ENCODE measurements around the gene BZW2. TPM values are rescaled to one million over a fixed set of nuclear protein-coding genes. Genes with fewer than 3 reads are reported as not detected.
A peak's percentile ranks its signal among the peaks of the same experiment; 100 is the strongest.
"Not testable (repeated sequence)": the region's sequence is repeated elsewhere in the genome, so short reads cannot be mapped to it uniquely, and the experiment has no call there.

The BZW2 gene
- total RNA-seq, 1 donor from 2014 or later = 144 TPM

DNA sequence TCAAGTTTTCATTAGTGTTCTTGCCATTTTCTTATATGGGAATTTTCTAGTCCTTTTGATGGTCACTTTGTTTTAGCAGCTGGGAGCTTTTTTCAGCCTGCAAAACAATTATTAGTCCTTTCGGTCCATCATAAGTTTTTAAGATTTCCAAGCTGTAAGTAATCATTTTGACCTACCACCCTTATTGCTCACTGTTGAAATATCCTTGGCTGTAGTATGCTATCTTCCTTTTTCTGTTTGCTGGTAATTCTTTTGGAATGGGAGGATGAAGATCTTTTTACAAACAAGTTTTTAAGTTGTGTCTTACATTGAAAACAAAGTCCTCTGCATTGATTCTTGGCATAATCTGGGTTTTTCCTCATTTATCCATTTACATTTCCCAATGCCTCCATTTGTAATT lies 24.0 kb downstream of the BZW2 start:
- DNase-seq (ENCODE audit: low read depth) = no peak

GRCh38 chr7:16670731-16671344 lies 24.9 kb downstream of the BZW2 start:
- no peak for DNase-seq (ENCODE audit: low read depth)

- DNase-seq (ENCODE audit: low read depth) = no peak
Observed at GRCh38 chr7:16671811-16672210, 25.8 kb downstream of the BZW2 start.

DNA sequence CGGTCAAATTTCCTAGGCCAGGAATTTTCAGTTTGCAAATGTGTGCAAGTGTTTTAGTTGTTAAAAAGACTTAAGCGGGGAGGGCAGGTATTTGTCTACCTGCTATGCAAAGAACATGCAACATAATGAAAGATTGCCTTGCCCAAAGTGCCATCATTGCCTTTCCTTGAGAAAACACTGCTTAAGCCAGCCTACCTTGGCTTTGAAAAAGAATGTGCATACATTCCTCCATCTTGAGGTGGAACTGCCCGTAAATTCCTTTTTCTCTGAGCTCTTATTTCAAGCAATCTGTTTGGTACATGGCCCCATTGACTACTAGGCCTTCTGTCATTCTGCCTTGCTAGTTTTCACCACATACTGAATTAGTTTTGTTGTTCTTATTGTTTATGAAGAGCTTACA lies 29.3 kb downstream of the BZW2 start:
- DNase-seq (ENCODE audit: low read depth) = no peak

- DNase-seq (ENCODE audit: low read depth) = no peak
Observed at GRCh38 chr7:16677978-16678494, 32.1 kb downstream of the BZW2 start.

DNA sequence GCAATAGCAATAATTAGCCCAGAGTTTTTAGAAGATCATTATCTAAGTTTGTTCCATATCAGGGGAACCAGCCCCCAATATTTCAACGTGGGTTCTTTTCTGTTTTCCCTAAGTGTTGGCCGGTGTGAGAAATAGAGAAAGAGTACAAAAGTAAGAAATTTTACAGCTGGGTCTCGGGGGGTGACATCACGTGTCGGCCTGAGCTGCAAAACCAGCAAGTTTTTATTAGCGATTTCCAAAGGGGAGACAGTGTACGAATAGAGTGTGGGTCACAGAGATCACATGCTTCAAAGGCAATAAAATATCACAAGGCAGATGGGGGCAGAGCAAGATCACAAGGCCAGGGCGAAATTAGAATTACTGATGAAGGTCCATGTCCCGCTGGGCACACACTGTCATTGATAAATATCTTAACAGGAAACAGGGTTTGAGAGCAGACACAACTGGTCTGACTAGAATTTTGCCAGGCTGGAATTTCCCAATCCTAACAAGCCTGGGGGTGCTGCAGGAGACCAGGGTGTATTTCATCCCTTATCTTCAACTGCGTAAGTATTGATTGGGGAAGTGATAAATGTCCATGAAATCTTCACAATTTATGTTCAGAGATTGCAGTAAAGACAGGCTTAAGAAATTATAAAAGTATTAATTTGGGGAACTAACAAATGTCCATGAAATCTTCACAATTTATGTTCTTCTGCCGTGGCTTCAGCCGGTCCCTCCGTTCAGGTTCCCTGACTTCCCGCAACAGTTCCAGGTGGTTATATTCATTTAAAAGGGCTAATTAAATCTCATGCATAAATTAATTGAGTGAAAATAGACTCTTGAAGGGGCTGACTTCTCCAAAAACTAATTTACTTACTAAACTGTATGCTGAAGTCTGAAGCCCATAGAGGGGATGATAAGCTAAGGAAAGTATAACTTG lies 32.9 kb downstream of the BZW2 start:
- DNase-seq (ENCODE audit: low read depth) = not testable (repeated sequence)

DNA sequence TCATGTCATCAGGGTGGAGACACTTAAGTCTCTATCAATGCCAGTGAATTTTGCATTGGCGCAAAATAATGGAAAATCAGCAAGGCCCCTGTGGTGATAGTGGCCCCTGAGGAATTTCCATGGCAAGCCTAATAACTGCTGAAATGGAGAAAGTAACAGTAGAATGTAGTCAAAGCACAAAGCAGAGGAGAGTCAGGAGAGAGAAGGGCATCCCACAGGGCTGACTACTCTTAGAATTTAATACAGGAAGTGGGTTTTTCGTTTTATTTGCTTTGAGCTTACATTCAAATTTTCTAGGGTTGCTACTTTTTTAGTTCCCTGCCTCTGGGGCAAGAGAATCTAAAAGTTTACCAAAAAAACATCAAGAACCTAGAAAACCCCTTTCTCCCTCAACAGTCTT lies 39.0 kb downstream of the BZW2 start:
- no peak for DNase-seq (ENCODE audit: low read depth)

- no peak for DNase-seq (ENCODE audit: low read depth)
Observed at GRCh38 chr7:16685535-16685934, 39.6 kb downstream of the BZW2 start.

- peak; percentile 25 for DNase-seq (ENCODE audit: low read depth)
Observed at GRCh38 chr7:16688249-16688648, 42.3 kb downstream of the BZW2 start.

- no peak for DNase-seq (ENCODE audit: low read depth)
Observed at GRCh38 chr7:16691241-16691640, 45.3 kb downstream of the BZW2 start.

DNA sequence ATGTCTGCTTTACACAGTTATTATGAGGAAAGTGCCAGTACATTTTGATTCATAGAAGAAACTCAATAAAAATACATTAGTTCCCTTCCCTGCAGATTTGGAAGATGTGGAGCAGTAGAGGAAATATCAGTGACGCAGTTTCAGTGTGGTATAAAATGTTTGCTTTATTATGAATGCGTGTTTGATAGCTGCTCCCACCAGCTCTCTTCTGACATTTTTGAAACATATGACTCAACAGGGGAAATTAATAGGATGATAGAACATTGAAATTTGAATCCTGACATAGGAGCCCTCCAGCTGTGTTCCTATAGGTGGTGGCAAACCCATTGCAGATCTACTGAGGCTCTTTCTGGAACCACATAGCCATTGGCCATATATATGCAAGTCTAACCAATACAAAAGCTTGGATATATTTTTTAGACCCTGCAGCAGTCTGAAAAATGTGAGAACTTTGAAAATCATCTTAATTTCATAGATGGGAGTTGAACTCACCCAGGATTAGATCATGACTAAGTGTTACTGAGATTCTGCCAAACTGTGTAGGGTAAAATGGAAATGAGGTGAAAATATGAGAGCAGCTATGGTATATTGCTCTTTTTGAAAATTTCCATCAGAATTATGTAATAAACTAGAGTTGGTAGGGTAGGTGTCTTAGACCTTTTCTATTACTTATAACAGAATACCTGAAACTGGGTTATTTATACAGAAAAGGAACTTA lies 47.8 kb downstream of the BZW2 start:
- no peak for DNase-seq (ENCODE audit: low read depth)

DNA sequence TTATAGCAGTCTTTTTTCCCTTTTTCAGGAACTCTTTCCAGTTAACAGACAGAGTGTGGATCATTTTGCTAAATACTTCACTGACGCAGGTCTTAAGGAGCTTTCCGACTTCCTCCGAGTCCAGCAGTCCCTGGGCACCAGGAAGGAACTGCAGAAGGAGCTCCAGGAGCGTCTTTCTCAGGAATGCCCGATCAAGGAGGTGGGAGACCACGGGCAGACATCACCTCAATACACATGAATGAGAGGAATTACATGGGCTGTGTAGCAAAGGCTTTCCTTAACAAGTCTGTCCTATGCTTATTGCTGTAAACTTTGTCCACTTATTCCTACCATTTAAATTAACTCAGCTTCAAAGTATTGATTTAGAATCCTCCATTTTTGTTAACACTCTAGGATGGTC lies 48.8 kb downstream of the BZW2 start:
- DNase-seq (ENCODE audit: low read depth) = no peak

- peak; percentile 74 for DNase-seq (ENCODE audit: low read depth)
Observed at GRCh38 chr7:16695621-16696237, 49.7 kb downstream of the BZW2 start.

DNA sequence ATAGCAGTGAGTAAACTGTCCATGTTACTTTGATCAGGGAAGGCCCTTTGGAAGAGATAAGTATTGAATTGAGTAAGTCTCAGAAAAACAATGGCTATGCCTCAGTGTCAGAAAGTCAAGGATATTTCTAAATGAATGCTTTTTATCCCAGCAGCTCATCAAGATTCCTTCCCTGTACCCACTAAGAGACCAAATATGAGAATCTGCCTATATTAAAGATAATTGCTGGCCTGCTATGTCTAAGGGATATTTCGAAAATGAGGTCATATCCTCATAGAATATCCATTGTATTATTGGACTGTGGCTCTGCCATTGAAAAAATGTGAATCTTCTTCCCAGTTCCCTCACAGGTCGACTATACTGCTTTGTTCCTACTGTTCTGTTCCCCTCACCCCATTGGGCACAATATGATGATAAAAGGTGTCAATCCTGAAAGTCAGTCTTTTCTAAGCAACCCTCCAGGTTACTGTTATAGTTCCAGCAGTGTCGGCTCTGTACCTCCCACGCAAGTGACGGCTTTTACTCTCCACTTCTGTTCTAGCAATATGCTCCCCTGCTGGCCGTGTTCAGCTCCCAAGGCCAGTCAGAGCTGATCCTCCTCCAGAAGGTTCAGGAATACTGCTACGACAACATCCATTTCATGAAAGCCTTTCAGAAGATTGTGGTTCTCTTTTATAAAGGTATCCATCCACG lies 51.7 kb downstream of the BZW2 start:
- no peak for DNase-seq (ENCODE audit: low read depth)

DNA sequence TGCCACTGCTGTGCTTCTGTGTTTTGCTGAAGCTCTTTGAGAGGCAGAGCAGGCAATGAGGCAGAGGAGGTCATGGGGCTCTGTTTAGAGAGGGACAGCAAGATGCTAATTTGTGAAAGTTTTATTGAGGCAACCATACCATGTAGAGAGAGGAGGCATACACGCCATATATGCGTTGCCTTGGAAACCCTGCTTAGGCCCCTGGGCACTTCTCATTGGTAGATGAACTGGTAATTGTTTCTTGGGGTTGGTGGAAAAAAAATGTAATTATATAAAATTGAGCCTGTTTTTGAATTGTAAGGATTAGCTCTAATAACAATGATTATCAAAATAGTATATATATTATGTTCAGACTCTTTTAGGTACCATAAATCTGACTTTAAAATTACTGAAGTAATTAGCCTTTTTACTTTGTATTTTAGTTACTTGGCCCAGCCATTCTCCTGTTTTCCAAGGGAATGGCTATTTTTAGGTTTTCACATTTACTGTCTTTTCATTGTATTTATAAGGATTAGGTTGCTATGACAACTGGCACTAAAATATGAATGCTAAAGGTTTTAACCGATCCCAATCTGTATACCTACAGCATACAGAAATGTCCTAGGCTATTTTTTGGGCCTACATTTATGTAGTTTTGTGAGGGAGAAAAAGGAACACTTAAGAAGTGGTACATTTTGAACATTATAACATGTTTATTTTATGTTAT lies 52.4 kb downstream of the BZW2 start:
- no peak for DNase-seq (ENCODE audit: low read depth)

DNA sequence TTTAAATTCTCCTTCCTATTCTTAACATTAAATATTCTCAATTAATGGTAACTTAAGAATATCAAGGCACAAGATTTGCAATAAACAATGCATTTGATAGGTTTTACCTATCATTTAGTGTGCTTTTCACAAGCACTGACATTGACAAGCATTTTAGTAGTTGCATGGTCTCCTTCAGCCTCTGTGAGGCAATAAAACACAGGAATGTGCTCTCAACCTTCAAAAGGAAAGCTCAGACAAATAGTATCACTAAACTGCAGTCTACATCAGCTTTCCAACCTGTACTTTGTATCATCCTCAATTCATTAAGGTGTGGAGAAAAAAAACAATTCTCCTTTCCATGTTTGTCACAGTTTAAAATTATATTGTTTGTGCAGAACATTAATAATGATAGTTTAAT lies 56.5 kb downstream of the BZW2 start:
- DNase-seq (ENCODE audit: low read depth) = peak; percentile 47

DNA sequence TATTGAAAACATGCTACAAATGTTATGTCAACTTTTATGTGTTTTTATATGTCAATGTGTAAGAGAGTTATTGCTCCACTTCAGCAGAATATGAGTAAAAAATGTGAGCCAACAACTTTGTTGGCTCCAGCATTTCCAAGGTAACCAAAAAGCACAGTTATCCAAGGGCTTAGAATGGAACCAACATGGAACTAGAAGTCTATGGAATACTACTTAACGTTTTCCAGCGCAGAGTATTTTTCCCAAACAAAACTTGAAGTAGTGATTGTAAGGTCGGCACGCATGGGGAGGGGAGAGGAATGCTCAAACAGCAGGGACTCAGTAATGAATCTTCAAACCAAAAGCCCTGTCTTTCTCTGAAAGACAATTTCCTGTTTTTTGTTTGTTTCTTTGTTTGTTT lies 62.5 kb downstream of the BZW2 start:
- peak; percentile 19 for DNase-seq (ENCODE audit: low read depth)

GRCh38 chr7:16708980-16709379 lies 63.0 kb downstream of the BZW2 start:
- DNase-seq (ENCODE audit: low read depth) = peak; percentile 98

- DNase-seq (ENCODE audit: low read depth) = no peak
Observed at GRCh38 chr7:16710651-16711050, 64.7 kb downstream of the BZW2 start.

GRCh38 chr7:16711730-16712129 lies 65.7 kb downstream of the BZW2 start:
- DNase-seq (ENCODE audit: low read depth) = peak; percentile 80

GRCh38 chr7:16712916-16713315 lies 66.9 kb downstream of the BZW2 start:
- peak; percentile 96 for DNase-seq (ENCODE audit: low read depth)
